Dedifferentiated amniotic fluid mesenchymal stem cell (primary cell): Measurements from ENCODE around the gene PLAGL1.
A peak's percentile ranks its signal among the peaks of the same experiment; 100 is the strongest.

Source experiments
- DNase-seq: peaks from one replicate; pipeline ENCODE4 v3.0.0-alpha.2; 2016; ENCODE audit errors: extremely low spot score

The PLAGL1 gene

DNA sequence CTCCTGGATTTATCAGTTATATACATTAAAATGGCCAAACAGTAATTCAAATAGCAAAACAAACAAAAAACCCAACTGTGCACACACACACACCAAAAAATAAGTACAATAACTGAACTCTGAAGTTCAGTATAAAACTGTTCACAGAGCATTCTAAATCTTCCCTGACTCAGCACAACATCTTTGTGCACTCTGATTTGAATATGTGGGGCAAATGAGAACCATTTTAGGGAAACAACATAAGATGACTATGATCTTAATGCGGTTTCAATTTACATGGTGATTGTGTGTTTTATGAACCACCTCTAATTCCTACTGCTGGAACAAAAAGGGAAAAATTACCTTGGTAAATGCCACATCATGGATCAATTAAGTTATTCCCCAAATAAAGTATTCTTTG is 41.7 kb downstream of the PLAGL1 start:
- DNase-seq = no peak

DNA sequence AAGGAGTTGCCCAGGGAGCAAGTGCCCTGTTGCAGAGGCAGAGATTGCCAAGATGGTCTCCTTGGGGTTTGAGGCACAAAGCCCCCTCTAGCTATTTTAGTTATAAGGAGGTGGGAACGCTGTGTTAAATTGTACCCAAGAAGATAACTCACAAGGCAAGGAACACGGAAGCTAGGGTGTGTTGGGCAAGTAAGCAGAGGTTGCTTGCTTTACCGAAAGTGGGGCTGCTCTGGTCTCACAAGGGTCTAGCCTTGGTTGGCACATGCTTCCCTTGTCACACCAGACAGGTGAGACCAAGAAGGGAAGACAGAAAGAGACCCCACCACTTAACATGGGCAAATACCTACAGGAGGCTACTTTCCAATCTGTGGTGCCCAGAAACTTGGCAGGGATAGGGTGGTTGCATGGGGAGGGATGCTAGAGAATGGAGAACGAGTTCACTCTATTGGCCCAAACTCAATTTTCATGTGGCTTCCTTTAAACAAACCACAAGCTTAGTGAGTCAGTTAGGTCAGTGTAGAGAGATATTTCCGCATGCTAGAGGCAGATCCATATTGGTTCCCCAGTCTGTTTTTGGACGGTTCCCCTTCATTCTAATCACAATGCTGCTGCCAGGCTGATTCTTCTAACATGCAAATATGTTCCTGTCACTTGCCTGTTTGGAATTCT is 42.4 kb downstream of the PLAGL1 start:
- no peak for DNase-seq

DNA sequence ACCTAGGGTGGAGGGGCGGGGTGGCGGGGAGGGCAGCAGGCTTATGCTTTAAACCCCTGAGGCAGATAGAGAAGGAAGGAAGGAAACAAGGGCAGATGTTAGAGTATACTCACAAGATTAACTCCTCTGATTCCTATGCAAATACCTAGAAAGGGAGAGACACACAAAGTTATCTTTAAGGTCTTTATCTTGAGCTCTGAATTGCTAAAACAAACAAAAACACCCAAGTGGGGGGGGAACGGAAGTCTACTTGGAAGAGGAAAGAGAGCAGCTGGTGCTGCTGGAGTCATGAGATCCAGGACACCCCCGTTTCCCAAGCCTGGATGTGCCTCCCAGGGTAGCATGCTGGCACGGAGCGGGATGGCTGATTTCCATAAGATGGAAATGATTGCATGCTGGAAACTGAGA is 43.4 kb downstream of the PLAGL1 start:
- no peak for DNase-seq

DNA sequence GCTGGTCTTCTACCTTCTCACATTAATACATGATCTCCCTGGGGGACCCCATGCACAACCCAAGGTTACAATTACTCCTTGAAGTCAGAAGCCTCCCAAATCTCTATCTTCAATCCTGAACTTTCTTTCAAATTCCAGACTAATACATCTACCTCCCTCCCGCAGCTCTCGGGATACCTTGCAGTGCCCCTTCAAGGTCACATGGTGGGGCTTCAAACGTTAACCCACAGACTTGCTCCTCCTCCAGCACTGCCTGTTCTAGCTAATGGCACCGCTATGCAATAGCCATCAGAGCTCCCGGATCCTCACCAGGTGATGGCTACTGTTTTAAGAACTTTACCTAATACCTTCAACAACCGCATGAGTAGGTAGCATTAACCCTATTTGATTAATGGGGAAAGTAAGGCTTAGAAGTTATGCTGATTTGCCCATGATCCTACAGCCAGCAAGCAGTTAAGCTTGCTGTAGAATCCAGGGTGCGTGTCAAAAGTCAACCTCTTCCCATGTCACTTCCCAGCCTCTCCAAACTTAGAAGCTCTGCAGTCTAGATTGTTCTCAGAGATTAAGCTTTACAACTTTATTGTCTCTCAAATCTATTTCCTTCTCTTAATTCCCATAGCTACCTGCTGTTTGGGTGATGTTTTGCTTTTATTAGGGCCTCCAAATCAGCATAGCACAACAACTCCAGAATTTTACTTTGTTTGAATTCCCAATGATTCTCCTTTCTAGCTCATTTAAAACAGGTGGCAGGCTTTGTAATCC is 44.7 kb downstream of the PLAGL1 start:
- no peak for DNase-seq

DNA sequence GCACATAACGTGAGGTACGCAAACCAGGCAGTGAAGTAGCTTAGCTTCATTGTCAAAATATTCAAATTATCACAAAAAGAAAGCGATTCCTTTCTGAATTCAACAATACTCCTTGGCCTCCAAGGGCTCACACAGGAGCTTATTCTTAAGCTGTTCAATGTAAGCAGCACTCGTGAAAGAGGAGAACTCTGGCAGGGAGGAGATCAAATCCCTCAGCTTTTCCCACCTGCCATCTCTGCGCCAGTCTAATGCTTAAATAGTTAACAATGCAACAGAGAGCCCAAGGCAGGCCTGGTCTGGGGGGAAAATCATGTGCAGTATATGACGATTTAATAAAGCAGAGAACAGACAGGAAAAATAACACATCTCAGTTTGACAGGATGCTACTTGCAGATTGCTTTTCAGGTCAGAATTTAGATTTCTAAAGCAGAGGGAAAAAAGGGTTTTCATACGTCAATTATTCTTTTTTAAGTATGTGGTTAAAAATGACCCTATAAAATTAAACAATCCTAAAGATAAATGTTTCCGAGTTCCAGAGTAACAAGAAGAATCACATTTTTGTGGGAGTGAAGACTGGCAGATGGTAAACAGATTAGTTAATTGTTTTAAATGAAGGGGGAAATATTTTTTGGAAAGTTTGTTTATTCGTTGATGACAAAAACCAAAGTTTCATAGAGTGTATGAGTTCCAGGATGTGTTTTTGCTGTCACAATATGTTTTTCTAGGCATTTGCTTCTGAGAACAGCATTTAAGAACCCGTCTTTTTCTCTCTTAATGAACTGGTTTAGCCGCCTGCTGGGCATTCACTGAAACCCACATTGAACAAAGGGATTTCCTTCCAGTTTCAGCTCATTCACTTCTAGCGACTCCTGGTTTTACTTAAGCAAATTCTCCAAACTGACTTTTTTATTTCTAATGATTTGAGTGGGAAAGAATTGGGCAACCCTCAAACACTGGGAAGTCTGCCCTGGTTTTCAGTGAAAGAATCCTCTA is 45.9 kb downstream of the PLAGL1 start:
- peak; percentile 42 for DNase-seq

DNA sequence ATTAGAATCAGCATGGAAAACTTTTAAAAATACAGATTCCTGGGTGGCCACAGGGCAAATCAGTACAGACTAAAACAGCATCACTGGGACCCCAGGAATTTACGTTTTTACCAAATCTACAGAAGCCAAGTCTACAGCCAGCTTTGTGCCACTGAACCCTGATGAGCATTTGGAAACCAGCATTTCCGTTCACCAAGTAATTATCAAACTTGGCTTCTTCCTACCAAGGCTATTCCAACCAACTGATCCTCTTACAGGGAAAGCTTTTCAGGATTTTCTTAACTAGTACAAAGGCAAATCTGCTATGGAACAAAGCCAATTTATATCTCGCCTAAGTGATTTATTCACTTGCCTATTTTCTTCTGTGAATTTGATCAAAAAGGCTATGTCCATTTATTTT is 47.0 kb downstream of the PLAGL1 start:
- no peak for DNase-seq

DNA sequence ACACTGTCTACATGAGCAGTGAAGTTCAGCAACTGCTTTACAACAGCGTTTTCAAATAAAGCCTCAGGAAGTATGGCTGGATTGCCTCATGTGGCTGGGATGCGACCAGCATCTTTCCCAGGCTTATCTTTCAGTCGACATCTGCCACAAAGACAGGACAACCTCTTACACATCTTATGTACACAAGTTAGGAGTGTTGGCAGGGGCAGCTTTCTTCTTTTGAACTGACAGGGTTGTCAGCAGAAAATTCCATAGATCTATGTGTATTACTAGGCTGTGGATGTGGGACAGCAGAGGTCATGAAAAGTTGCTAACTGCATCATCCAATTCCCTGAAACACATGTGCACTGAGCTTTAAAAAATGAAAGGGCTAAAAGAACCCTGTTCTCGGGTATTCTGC is 48.1 kb downstream of the PLAGL1 start:
- no peak for DNase-seq

DNA sequence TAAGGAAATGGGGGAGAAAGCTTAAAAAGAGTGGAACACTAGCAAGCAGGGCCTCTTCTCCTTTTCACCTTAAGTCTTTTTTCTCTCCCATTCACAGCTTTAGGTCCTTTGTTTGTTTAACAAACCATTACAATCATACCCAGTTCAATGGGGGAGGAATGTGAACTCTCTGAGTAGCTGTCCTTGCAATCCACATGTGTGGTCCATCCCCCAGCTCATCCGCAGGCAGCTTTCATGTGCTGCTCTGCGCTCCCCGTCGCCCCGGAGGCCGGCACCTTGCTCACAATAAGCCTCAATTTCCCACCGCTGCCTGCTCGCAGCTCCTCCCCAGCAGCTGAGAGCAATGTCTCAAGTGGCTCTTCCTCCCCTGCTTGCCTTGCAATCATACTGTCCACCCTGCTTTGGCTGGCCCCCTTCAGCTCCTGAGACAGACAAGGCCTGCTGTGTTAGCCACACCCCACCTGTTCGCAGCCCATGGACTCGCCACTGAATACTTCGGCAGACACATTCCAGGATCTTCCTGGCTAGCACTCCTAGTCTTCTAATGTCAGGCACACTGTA is 49.1 kb downstream of the PLAGL1 start:
- no peak for DNase-seq

DNA sequence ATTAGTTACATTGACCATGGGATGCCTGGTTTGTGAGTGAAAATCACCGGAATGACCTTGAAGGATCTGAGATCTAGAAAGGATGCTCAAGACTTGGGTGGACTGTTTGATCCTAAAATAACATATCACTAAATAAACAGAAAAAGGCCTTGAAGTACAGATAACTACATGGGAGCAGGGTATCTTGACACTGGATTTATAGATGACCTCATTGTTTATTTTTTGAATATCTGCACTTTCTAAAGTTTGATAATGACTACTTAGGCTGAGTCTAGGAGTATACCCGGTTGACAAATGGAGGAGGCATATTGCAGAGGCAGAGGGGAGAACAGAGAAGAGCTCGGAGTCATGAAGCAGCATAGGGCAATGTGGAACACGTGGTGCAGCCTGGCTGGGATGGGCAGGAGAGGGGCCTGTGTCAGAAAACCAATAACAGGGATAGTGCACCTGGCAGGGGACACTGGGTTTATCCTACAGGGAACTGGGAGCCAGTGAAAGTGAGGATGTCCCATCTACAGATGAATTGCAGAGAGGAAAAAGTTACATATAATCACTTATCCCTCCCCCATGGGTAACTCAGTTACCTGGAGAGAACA is 50.3 kb downstream of the PLAGL1 start:
- no peak for DNase-seq

DNA sequence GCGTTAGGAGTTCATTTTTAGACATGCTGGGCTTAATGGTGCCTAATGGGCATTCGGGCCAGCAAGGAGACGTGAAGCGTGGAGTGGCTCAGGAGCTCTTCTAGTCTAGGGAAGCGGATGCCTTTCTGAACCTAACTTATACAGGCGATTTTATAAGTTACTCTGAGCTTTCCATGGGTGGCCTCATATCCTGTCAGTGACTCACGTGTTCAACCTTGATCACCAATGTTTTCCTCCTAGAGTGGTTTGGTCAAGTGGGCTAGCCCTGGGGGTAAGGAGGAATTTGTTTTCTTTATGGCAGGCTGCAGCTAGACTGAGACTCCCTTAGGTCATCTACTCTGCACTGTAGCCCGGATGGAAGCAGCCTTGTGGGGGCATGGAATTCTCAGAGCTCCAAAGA is 52.1 kb downstream of the PLAGL1 start:
- DNase-seq = no peak

DNA sequence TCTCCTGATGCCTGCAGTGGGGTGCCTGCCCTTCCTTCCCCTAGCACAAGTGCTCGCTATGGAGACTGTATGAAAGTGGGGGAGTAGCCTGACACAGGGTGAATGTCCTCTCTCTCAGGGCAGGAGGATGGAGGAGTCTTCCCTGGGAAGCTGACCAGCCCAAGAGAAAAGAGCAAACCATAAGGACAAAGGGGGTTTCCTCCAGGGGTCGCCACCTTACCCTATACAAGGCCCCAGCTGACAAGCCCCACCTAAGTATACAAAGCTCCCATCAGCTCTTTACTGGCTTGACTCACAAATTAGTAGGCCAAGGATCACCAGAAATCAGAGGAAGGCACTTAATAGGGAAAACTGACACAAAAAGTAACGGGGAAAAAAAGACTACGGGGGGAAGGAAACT is 54.1 kb downstream of the PLAGL1 start:
- no peak for DNase-seq

DNA sequence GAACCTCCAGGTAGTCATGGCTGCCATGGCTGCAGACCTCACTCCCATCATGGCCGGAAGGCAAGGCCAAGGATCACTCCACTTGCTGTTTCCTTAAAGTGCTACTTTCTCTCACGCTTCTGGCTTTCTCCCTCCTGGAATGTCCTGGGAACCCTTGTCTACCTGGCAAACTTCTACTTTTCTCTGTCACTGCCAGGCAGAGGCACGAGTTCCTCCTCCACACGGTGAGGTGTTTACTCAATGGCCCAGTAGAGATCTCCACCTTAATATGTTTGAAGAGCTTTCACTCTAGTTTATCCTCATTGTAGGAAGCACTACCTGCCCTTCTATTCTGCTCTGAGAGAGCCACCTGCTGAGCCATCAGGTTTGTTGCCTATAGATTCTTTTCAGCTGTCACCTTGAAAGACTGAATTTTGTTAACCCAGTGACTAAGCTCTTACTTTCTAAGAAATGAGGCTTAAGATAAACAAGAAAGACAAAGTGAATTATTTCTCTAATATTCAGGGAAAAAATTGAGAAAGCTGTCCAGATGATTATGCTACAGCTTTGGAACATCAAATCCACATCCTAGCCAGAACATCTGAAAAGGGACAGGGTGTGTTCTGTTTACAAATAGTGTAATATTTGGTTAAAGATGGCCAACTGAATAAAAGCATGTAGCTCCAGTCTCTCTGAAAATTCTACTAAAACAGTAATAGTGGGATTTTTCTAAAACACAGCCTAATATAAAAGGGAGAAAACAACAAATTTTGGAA is 54.9 kb downstream of the PLAGL1 start:
- DNase-seq = no peak

DNA sequence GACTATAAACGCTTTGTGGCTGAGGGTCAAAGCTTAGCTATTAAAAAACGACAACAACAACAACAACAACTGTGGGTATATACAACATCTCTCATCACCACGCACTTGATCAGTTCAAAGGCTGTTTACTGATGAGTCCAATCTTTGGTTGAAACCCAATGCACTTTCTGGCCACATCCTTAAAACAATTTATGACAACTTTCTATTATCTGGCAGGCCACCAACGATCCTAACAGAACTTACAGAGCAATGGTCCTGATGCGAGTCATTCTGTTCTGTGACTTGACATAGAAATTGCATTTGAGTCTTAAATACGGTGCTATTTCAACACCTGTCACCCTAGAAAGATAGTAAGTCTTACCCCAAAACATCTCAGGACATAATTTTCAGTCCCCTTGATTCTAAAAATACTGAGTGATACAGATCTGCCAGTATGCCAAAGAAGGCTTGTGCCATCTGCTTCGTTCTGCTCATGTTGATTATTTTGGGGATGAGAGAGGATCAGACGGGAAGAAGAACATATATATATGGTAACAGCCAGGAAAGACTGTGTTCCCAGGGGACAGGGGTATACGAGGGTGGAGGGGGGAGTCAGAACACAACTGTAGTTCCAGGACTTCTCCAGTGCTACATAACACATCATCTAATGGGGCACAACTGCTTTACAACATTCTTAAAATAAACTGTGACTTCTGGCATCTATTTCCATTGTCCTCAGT is 55.8 kb downstream of the PLAGL1 start:
- no peak for DNase-seq

DNA sequence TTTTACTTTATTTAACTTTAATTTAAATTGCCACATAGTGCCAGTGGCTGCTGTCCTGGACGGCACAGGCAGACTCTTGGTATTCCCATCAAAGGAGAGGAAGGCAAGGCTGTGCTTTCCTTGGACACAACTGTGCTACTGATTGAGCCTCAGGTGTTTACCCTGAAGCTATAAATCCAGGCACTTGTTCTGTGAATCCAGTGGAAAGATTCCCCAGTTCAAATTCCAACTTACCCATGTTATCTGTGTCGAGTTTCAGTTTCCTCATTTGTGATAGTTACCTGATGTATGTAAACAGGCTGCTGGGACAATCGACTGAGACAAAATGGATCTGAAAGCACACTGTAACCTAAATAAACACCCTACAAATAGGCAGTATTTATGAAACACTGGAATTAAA is 57.2 kb downstream of the PLAGL1 start:
- DNase-seq = no peak

DNA sequence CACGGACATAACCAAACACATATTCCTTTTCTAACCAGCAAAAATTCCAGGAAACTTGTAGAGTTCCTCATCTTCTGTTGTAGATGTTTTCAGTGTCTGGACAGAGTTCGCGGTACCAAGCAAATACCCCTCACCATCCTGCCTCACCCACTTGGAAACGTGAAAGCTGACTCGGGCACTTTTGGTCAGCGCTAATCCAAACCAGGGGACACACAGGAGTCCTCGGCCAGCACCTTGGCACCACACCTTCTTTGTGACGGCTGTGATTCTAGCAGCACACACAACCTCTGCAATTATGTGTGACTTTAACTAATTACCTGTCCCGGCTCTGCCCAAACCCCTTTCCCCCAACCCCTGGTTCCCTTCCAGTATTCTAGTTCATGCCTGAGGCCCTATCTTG is 58.1 kb downstream of the PLAGL1 start:
- no peak for DNase-seq

DNA sequence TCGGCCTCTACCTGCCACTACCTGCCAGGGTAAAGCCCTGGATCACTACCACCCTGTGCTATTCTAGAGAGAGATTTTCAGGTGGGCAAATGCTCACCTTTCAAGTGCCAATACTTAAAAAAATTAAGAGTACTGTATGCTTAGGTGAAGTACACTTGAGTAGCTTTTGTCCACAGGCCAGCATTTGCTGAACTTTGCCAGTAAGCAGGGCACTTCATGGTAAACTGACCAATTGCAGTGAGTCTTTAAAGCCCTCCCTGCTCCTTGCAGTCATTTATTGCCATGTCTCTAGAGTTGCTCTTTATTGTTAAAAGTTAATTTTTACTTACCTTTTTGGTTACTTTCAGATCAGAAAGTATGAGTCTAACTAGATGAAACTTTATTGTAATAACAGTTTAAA is 58.5 kb downstream of the PLAGL1 start:
- no peak for DNase-seq

DNA sequence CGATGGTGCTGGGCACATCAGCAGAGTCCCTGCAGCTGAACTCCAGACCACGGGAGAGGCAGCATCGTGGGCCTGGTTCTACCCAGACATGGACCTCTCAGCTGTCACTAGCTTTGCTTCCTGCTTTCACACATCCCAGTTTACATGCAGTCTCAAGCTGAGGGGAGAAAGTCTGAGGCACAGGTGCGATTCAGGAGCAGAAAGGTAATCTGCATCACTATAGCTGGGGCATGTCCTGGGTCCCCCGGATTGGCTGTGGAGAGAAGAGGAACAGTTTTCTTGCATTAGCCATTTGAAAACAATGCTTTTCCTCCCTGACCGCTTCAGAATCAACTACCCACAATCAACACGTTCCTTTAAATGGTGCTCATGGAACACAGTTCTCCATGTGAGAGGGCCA is 59.9 kb downstream of the PLAGL1 start:
- no peak for DNase-seq

DNA sequence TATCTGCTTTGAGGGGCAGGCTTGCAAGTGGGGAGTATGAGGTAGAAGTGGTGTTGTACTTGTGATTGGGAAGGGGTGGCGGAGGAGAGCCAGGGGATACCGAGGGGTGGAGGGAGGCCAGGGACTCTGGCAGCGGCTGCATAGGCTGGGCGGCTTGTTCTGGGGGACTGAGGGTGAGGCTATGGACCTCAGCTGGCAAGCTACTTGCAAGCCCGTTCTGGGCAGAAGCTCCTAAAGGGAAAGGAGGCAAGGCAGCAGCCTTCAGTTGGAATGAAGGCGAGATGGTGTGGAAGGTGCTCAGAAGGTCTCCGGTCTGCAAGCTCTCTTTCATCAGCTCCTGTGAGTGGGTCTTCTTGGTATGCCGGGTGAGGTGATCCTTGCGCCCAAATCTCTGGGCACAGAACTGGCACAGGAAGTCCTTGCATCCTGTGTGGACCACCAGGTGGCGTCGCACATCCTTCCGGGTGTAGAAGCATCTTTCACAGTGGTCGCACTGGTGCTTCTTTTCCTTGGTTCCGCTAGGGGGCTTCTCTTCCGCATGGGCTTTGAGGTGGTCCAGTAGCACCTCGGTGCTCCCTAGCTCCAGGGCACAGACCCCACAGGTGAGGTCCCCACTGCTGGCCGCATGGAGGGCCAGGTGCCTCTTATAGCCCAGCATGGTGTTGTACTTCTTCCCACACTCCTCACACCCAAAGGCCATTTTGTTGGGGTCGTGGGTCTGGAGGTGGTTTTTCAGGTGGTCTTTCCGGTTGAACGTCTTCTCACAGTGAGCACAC is 66.0 kb downstream of the PLAGL1 start:
- no peak for DNase-seq

DNA sequence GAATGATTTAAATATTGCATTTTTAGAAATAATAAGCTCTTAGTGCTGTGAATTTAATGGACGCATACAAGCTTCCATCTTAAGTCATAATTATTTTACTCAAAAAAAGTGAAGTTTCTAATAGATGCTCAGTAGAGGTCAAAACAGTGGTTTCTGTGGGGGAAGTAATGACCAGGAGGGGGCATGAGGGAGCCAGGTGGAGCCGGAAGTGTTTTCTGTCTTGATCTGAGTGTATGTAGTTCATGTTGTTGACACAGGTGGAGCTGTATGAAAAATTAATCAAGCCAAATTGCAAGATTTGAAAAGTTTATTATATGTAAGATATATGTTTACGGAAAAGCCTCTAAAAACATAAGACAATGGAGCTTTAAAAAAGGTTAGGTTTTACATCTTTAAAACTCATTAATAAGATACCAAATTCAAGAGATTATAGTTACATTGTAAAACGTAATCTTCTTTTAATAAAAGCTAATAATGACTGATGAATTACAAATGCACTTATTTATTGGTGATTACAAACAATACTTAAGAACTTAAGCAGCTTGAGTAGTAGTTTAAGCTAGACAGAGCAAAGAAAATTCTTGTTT is 68.0 kb downstream of the PLAGL1 start:
- no peak for DNase-seq
